K562 (cell line): ENCODE results near the gene AGFG2. TPM values are rescaled to one million over a fixed set of nuclear protein-coding genes. Genes with fewer than 3 reads are reported as not detected.

ENCODE experiments used
- BDP1 ChIP-seq: IDR thresholded peaks from 3 replicates; pipeline ENCODE4 v1.6.1; 2011; ENCODE audit not compliant: insufficient read length, insufficient read depth
- C11orf30 ChIP-seq: fragments of 450-650 bp; IDR thresholded peaks from 2 replicates; pipeline ENCODE4 v1.6.1; 2016; ENCODE audit warnings: low read depth, mild to moderate bottlenecking
- CEBPG ChIP-seq, 3 experiments: fragments of 200-800 bp in 1 of 3; sonication (Bioruptor generic) in 1 of 3; sonication (generic) in 1 of 3; formaldehyde crosslinking in 1 of 3; IDR thresholded peaks in 2 of 3; conservative IDR thresholded peaks in 1 of 3; 2 replicates each; pipeline versions ENCODE4 v1.6.1 to v1.8.0; 2016 to 2022; ENCODE audit warnings: missing compliant biosample characterization in 2 of 3, missing genetic modification characterization in 2 of 3, mild to moderate bottlenecking in 1 of 3, missing genetic modification reagents in 1 of 3
- CXXC5 ChIP-seq: fragments of 250-450 bp; sonication (Bioruptor Pico); IDR thresholded peaks from 2 replicates; pipeline ENCODE4 v1.8.0; 2022; ENCODE audit warnings: inconsistent platforms, mild to moderate bottlenecking, moderate library complexity
- DPF2 ChIP-seq: fragments of 450-650 bp; IDR thresholded peaks from 2 replicates; pipeline ENCODE4 v1.6.1; 2016
- ELF1 ChIP-seq: fragments of 200-800 bp; sonication (Bioruptor generic); IDR thresholded peaks from 2 replicates; pipeline ENCODE4 v1.6.1; 2016; ENCODE audit warnings: missing genetic modification characterization, missing compliant biosample characterization
- EP300 ChIP-seq: IDR thresholded peaks from 2 replicates; pipeline ENCODE4 v1.6.1; 2012; ENCODE audit warnings: low read length, improper control_type of control experiment
- ESRRA ChIP-seq: fragments of 450-650 bp; IDR thresholded peaks from 2 replicates; pipeline ENCODE4 v1.6.1; 2014; ENCODE audit warnings: low read depth, mild to moderate bottlenecking, moderate library complexity, borderline replicate concordance
- HIVEP1 ChIP-seq: fragments of 250-450 bp; sonication (Bioruptor Pico); IDR thresholded peaks from 2 replicates; pipeline ENCODE4 v1.4.0; 2020; ENCODE audit warnings: mild to moderate bottlenecking
- HMG20B ChIP-seq: fragments of 250-450 bp; sonication (Bioruptor Pico); IDR thresholded peaks from 2 replicates; pipeline ENCODE4 v1.5.0; 2021; ENCODE audit warnings: mild to moderate bottlenecking
- NFIC ChIP-seq: fragments of 450-650 bp; IDR thresholded peaks from 2 replicates; pipeline ENCODE4 v1.6.1; 2017; ENCODE audit warnings: mild to moderate bottlenecking, inconsistent platforms
- NR4A1 ChIP-seq, 2 experiments: fragments of 250-450 bp in 1 of 2; fragments of 450-650 bp in 1 of 2; sonication (Bioruptor Pico) in 1 of 2; IDR thresholded peaks; 2 replicates each; pipeline versions ENCODE4 v1.4.0 to v1.6.1; 2016 to 2020; ENCODE audit warnings: mild to moderate bottlenecking in 2 of 2, missing compliant biosample characterization in 1 of 2, missing genetic modification characterization in 1 of 2, moderate library complexity in 1 of 2
- PML ChIP-seq: IDR thresholded peaks from 2 replicates; pipeline ENCODE4 v1.6.1; 2012; ENCODE audit warnings: low read length, inconsistent platforms
- RAD21 ChIP-seq, 2 experiments: fragments of 250-450 bp in 1 of 2; fragments of 450-650 bp in 1 of 2; sonication (Bioruptor Pico) in 1 of 2; formaldehyde crosslinking in 1 of 2; IDR thresholded peaks in 1 of 2; conservative IDR thresholded peaks in 1 of 2; 2 replicates each; pipeline versions ENCODE4 v1.4.0 to v1.8.0; 2020 to 2022; ENCODE audit warnings: mild to moderate bottlenecking in 2 of 2, moderate library complexity in 1 of 2
- SRF ChIP-seq, 2 experiments: fragments of 250-450, 450-650 bp in 1 of 2; sonication (Bioruptor Pico) in 1 of 2; sonication (generic) in 1 of 2; formaldehyde crosslinking; IDR thresholded peaks; 2 replicates each; pipeline versions ENCODE4 v1.5.0 to v1.5.1; 2020 to 2022; ENCODE audit warnings: mild to moderate bottlenecking in 1 of 2, missing genetic modification reagents in 1 of 2
- ZNF766 ChIP-seq: fragments of 200-800 bp; sonication (Bioruptor generic); conservative IDR thresholded peaks from 2 replicates; pipeline ENCODE4 v1.6.1; 2016; ENCODE audit warnings: missing genetic modification characterization, missing compliant biosample characterization
- ZNF780A ChIP-seq: fragments of 250-450 bp; sonication (Bioruptor Pico); IDR thresholded peaks from 2 replicates; pipeline ENCODE4 v1.5.0; 2021; ENCODE audit warnings: mild to moderate bottlenecking
- polyA plus RNA-seq, 8 experiments: library from polyadenylated mRNA; depleted of rRNA in 4 of 8; stranded (reverse) in 5 of 8; unstranded in 3 of 8; fragments of >200 nt; fragmentation: Nextera tagmentation in 2 of 8; fragmentation: Illumina TruSeq in 1 of 8; extraction: Ambion mirVana in 2 of 8; extraction: Trizol in 1 of 8; gene quantifications; 2 replicates each; pipeline versions ENCODE4 v1.2.1 to v1.2.3, GENCODE V29; 2011 to 2014; ENCODE audit warnings: inconsistent platforms in 1 of 8, missing spikeins in 1 of 8
- total RNA-seq, 7 experiments: library from RNA; depleted of rRNA in 6 of 7; stranded (reverse); fragments of >200 nt in 6 of 7; fragmentation: Illumina TruSeq in 2 of 7; extraction: Trizol in 2 of 7; gene quantifications; 2 replicates each; pipeline versions ENCODE4 v1.2.1 to v1.2.3, GENCODE V29; 2011 to 2021; ENCODE audit warnings: low replicate concordance in 1 of 7
- TF ChIP-seq, protein P1 (sequence below): fragments of 450-650 bp; IDR thresholded peaks from 2 replicates; pipeline ENCODE4 v1.6.1; 2017; ENCODE audit warnings: antibody characterized with exemption, mild to moderate bottlenecking
- TF ChIP-seq, protein P2 (sequence below): fragments of 250-450 bp; sonication (Bioruptor Pico); IDR thresholded peaks from 2 replicates; pipeline ENCODE4 v1.4.0; 2020; ENCODE audit warnings: borderline replicate concordance
- TF ChIP-seq, protein P3 (sequence below): fragments of 250-450 bp; sonication (Bioruptor Pico); IDR thresholded peaks from 2 replicates; pipeline ENCODE4 v1.4.0; 2020; ENCODE audit warnings: mild to moderate bottlenecking, moderate library complexity, borderline replicate concordance

Gene AGFG2
- total and polyA plus RNA-seq, 9 of the 15 experiments (the other 6 are each of a cell fraction or from before 2014, with no cell fraction given), result 0.31 to 23.1 (median 6.5) TPM

- TF ChIP-seq BDP1, result no peak
- no peak for TF ChIP-seq EP300
- TF ChIP-seq DPF2, result peak; percentile 40; the same call in 1 of the 2 replicates
- no peak for TF ChIP-seq CEBPG (CRISPR knock-in tag; IDR thresholded peaks at IDR 0.05)
- TF ChIP-seq CEBPG (tag; conservative IDR thresholded peaks at IDR 0.05 in 1 of 2, IDR thresholded peaks at IDR 0.05 in 1 of 2), result peak; percentile 64 to 85
- TF ChIP-seq RAD21 (CRISPR knock-in tag; conservative IDR thresholded peaks at IDR 0.05 in 1 of 2, IDR thresholded peaks at IDR 0.05 in 1 of 2), result peak in 1 of 2 experiments; percentile 21; a peak in 1 of 4 replicates
- TF ChIP-seq, protein P1, sequence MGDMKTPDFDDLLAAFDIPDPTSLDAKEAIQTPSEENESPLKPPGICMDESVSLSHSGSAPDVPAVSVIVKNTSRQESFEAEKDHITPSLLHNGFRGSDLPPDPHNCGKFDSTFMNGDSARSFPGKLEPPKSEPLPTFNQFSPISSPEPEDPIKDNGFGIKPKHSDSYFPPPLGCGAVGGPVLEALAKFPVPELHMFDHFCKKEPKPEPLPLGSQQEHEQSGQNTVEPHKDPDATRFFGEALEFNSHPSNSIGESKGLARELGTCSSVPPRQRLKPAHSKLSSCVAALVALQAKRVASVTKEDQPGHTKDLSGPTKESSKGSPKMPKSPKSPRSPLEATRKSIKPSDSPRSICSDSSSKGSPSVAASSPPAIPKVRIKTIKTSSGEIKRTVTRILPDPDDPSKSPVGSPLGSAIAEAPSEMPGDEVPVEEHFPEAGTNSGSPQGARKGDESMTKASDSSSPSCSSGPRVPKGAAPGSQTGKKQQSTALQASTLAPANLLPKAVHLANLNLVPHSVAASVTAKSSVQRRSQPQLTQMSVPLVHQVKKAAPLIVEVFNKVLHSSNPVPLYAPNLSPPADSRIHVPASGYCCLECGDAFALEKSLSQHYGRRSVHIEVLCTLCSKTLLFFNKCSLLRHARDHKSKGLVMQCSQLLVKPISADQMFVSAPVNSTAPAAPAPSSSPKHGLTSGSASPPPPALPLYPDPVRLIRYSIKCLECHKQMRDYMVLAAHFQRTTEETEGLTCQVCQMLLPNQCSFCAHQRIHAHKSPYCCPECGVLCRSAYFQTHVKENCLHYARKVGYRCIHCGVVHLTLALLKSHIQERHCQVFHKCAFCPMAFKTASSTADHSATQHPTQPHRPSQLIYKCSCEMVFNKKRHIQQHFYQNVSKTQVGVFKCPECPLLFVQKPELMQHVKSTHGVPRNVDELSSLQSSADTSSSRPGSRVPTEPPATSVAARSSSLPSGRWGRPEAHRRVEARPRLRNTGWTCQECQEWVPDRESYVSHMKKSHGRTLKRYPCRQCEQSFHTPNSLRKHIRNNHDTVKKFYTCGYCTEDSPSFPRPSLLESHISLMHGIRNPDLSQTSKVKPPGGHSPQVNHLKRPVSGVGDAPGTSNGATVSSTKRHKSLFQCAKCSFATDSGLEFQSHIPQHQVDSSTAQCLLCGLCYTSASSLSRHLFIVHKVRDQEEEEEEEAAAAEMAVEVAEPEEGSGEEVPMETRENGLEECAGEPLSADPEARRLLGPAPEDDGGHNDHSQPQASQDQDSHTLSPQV, result 0 out of 2 replicates have a peak, but pooled peaks have one; percentile 41
- no peak for TF ChIP-seq CXXC5 (CRISPR knock-in tag)
- TF ChIP-seq NFIC, result 0 out of 2 replicates have a peak, but pooled peaks have one; percentile 16
- no peak for TF ChIP-seq ELF1 (tag)
- TF ChIP-seq, protein P2, sequence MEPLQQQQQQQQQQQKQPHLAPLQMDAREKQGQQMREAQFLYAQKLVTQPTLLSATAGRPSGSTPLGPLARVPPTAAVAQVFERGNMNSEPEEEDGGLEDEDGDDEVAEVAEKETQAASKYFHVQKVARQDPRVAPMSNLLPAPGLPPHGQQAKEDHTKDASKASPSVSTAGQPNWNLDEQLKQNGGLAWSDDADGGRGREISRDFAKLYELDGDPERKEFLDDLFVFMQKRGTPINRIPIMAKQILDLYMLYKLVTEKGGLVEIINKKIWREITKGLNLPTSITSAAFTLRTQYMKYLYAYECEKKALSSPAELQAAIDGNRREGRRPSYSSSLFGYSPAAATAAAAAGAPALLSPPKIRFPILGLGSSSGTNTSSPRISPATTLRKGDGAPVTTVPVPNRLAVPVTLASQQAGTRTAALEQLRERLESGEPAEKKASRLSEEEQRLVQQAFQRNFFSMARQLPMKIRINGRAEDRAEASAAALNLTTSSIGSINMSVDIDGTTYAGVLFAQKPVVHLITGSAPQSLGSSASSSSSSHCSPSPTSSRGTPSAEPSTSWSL, result no peak
- no peak for TF ChIP-seq NR4A1 (CRISPR knock-in tag; IDR thresholded peaks at IDR 0.05)
- no peak for TF ChIP-seq NR4A1 (tag; IDR thresholded peaks at IDR 0.05)
- peak; percentile 53; the same call in 1 of the 2 replicates for TF ChIP-seq C11orf30
- TF ChIP-seq HIVEP1 (CRISPR knock-in tag), result no peak
- TF ChIP-seq HMG20B, result no peak
- TF ChIP-seq ESRRA, result no peak
- no peak for TF ChIP-seq PML
- TF ChIP-seq, protein P3, sequence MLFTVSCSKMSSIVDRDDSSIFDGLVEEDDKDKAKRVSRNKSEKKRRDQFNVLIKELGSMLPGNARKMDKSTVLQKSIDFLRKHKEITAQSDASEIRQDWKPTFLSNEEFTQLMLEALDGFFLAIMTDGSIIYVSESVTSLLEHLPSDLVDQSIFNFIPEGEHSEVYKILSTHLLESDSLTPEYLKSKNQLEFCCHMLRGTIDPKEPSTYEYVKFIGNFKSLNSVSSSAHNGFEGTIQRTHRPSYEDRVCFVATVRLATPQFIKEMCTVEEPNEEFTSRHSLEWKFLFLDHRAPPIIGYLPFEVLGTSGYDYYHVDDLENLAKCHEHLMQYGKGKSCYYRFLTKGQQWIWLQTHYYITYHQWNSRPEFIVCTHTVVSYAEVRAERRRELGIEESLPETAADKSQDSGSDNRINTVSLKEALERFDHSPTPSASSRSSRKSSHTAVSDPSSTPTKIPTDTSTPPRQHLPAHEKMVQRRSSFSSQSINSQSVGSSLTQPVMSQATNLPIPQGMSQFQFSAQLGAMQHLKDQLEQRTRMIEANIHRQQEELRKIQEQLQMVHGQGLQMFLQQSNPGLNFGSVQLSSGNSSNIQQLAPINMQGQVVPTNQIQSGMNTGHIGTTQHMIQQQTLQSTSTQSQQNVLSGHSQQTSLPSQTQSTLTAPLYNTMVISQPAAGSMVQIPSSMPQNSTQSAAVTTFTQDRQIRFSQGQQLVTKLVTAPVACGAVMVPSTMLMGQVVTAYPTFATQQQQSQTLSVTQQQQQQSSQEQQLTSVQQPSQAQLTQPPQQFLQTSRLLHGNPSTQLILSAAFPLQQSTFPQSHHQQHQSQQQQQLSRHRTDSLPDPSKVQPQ (CRISPR knock-in tag), result no peak
- TF ChIP-seq ZNF780A, result no peak
- 0 out of 2 replicates have a peak, but pooled peaks have one; percentile 45 for TF ChIP-seq ZNF766 (CRISPR knock-in tag)
- no peak for TF ChIP-seq SRF (CRISPR knock-in tag; IDR thresholded peaks at IDR 0.05)
Observed at GRCh38 chr7:100556541-100556940, 17.5 kb downstream of the AGFG2 start (continued).
